TTC549 (cell line): ENCODE results near the gene B4GALT5.
"Not testable (repeated sequence)": the region's sequence is repeated elsewhere in the genome, so short reads cannot be mapped to it uniquely, and the experiment has no call there.

Source experiments
- FAIRE-seq: peaks from 2 replicates; lab custom pipeline; 2012; peaks lifted over from hg19 to GRCh38; lab: Jason Lieb, UNC

Gene B4GALT5

GRCh38 chr20:49727894-49728885, 14.5 kb upstream of the B4GALT5 start:
- no peak for FAIRE-seq

GRCh38 chr20:49727478-49727877, 13.8 kb upstream of the B4GALT5 start:
- FAIRE-seq = no peak

GRCh38 chr20:49725694-49726093, 12.0 kb upstream of the B4GALT5 start:
- no peak for FAIRE-seq

- FAIRE-seq = not testable (repeated sequence)
Observed at GRCh38 chr20:49725224-49725606, 11.5 kb upstream of the B4GALT5 start.

- no peak for FAIRE-seq
Observed at GRCh38 chr20:49724408-49725223, 10.9 kb upstream of the B4GALT5 start.

- not testable (repeated sequence) for FAIRE-seq
Observed at GRCh38 chr20:49723758-49724157, 10.1 kb upstream of the B4GALT5 start.

GRCh38 chr20:49721326-49721725, 7.6 kb upstream of the B4GALT5 start:
- not testable (repeated sequence) for FAIRE-seq

GRCh38 chr20:49715466-49715865, 1.8 kb upstream of the B4GALT5 start:
- no peak for FAIRE-seq

GRCh38 chr20:49712996-49713752, 504 bp downstream of the B4GALT5 start:
- no peak for FAIRE-seq

GRCh38 chr20:49712646-49712995, 1.1 kb downstream of the B4GALT5 start:
- no peak for FAIRE-seq

- no peak for FAIRE-seq
Observed at GRCh38 chr20:49712118-49712517, 1.6 kb downstream of the B4GALT5 start.

GRCh38 chr20:49711667-49711987, 2.1 kb downstream of the B4GALT5 start:
- FAIRE-seq = no peak

- FAIRE-seq = no peak
Observed at GRCh38 chr20:49710971-49711666, 2.6 kb downstream of the B4GALT5 start.

GRCh38 chr20:49707118-49707517, 6.6 kb downstream of the B4GALT5 start:
- FAIRE-seq = no peak

- FAIRE-seq = no peak
Observed at GRCh38 chr20:49706630-49707091, 7.0 kb downstream of the B4GALT5 start.

GRCh38 chr20:49705893-49706292, 7.8 kb downstream of the B4GALT5 start:
- not testable (repeated sequence) for FAIRE-seq

GRCh38 chr20:49705358-49705757, 8.3 kb downstream of the B4GALT5 start:
- no peak for FAIRE-seq

- no peak for FAIRE-seq
Observed at GRCh38 chr20:49704932-49705336, 8.7 kb downstream of the B4GALT5 start.

GRCh38 chr20:49701916-49702315, 11.8 kb downstream of the B4GALT5 start:
- FAIRE-seq = no peak

- FAIRE-seq = no peak
Observed at GRCh38 chr20:49701241-49701790, 12.4 kb downstream of the B4GALT5 start.

- no peak for FAIRE-seq
Observed at GRCh38 chr20:49700411-49701185, 13.1 kb downstream of the B4GALT5 start.
